Astrocyte of the spinal cord (primary cell): ENCODE results near the gene CACYBP.

Source experiments
- DNase-seq: peaks from one replicate; pipeline ENCODE4 v3.0.0; 2011; ENCODE audit warnings: low read depth, low spot score
- H3K4me3 ChIP-seq: 2 replicates; pipeline ENCODE4 v1.5.1; 2011; ENCODE audit warnings: low read depth, mild to moderate bottlenecking, low read length, moderate library complexity
- CTCF ChIP-seq: IDR thresholded peaks from 2 replicates; pipeline ENCODE4 v1.5.1; 2012; ENCODE audit warnings: low read depth, mild to moderate bottlenecking, low read length, inconsistent platforms
- in situ Hi-C: cut with HindIII; loops from 2 replicates; pipeline ENCODE4 v1.10.0; 2017; ENCODE audit warnings: low sequenced_read_pairs

CACYBP gene

DNA sequence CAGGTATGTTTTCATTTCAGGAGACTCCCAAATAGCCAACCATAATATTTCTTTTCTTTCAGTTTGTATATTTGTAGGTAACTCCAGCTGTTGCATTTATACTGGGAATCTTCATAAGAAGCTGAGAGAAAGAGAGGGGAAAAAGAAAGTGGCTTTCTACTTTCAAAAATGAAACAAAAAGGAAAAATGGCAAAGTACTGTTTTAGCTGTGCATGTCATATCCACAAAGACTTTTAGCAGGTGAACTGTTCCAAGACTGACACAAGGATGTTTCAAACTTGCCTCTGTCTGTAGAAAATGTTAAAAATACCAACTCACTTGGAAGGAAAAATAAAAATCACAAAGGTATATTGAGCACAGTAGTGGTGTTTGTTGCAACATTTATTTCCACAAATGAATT lies 41.9 kb upstream of the CACYBP start:
- no peak for DNase-seq
- H3K4me3 ChIP-seq, result no peak overlapping the region
- in situ Hi-C loops, result no loop called here
- no peak for TF ChIP-seq CTCF

GRCh38 chr1:174958396-174958795 lies 41.4 kb upstream of the CACYBP start:
- in situ Hi-C loops, result no loop called here
- TF ChIP-seq CTCF, result no peak
- DNase-seq, result no peak
- H3K4me3 ChIP-seq, result no peak overlapping the region

DNA sequence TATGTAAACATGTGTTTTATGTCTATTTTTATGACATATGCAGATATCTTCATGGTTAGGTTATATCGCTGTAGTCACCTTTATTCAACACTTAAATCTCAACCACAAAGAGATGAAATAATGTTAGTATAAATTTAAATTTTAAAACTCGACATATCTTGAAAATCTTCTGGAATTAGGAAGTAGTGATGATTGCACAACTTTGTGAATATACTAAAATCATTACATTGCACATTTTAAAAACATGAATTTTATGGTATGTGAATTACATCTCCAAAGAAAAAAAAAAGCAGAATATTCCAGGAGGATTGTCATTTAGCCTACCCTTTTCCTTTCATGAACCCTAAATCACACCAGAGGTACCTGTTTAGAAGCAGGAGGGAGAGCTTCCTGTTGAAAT lies 39.4 kb upstream of the CACYBP start:
- no peak for DNase-seq
- H3K4me3 ChIP-seq, result no peak overlapping the region
- in situ Hi-C loops, result no loop called here
- no peak for TF ChIP-seq CTCF

GRCh38 chr1:174963529-174964125 lies 36.1 kb upstream of the CACYBP start:
- H3K4me3 ChIP-seq, result no peak overlapping the region
- in situ Hi-C loops, result no loop called here
- no peak for TF ChIP-seq CTCF
- DNase-seq, result no peak

DNA sequence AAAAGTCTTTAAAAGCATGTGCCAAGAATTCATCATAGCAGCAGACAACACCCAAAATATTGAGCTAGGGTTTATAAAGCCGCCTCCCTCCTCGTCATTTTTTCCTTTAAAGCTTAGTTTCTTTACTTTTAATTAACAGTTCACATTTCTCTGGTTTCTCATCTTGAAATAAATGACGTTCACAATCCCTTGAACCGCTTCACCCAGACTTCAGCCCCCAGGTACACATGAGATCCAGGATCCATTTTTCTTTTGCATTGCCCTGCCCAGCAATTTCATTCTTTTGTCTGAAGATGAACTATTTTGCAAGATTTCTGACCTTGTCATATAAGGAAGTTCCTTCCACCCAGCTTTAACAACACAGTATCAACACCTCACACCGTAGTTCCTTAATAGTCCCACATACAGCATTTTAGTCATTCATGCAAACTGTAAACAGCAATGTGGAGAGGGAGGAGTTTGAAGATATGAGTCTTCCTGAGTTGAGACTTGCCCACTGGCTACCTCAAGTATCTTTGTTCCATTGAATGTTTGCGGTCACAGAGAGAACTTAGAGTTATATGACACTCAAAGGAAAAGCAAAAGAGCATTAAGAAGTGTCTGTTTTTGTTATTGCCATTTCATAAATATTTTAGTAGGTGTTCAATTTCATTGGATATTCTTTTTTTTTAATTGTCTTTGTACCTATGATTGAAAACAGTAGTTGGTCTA lies 35.3 kb upstream of the CACYBP start:
- no peak for DNase-seq
- in situ Hi-C loops, result no loop called here

DNA sequence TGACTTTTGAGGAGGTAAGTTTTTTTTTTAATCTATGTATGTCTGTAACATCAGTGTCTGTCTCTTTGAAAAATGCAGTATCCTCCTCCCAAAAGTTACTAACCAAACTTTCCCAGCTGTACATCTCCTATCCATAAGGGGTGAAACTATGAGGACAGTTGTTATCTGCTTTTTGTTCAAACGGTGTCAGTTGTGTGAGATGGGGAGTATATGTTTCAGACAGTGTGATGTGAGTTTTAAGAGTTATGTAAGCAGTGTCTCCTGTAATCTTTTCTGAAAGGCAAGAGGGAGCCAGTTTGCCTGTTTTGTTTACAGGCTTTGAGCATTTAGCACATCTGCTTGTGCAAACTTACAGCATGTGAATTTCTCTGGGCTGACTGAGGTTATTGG lies 34.8 kb upstream of the CACYBP start:
- no peak for TF ChIP-seq CTCF
- H3K4me3 ChIP-seq, result no peak overlapping the region

More for the DNA sequence above, 35.3 kb upstream of the CACYBP start:
- no peak for TF ChIP-seq CTCF
- no peak overlapping the region for H3K4me3 ChIP-seq

More for the DNA sequence above, 34.8 kb upstream of the CACYBP start:
- in situ Hi-C loops, result no loop called here
- DNase-seq, result no peak
